SH-SY5Y (cell line): ENCODE data around the gene ANGEL2.

ENCODE experiments used
- GATA2 ChIP-seq: IDR thresholded peaks from 2 replicates; pipeline ENCODE4 v1.6.1; 2011; ENCODE audit warnings: mild to moderate bottlenecking, low read depth, low read length
- GATA3 ChIP-seq: IDR thresholded peaks from 2 replicates; pipeline ENCODE4 v1.6.1; 2011; ENCODE audit warnings: low read depth, mild to moderate bottlenecking, low read length, moderate library complexity

Gene ANGEL2

DNA sequence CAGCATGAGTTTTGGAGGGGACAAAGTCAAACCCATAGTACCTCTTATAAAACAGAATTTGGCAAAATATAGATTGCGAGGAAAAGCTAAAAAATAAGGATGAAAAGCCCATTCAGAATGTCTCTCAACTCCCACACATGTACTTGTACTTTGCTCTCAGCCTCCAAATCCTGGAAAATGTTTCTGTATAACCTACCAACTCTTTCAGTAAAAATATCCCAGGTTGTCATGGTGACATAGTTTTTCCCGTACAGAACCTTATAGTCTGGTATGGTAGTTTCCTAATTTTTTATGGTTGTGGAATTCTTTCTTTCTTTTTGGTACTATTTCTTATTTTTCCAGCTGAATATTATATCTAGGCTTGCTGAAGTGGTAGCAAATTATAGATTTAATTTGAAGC, 19.9 kb upstream of the ANGEL2 start:
- TF ChIP-seq GATA2 (no peak), GATA3 (no peak)

DNA sequence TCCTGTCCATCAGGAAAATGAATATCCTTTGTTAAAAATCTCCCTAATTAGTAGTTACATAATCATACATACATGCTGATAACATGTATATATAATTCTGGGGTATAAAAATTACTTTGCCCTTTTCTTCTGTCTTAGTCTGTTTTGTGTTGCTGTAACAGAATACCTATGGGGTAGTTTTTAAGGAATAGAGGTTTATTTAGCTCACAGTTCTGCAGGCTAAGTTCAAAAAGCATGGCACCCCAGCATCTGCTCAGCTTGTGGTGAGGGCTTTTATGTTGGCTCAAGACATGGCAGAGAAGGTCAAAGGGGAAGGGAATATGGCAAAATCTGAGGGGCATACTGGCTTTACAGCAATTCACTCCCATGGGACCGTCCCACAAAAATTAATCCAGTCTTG, 19.0 kb upstream of the ANGEL2 start:
- TF ChIP-seq GATA3 (no peak), GATA2 (no peak)

GRCh38 chr1:213032651-213033050, 17.0 kb upstream of the ANGEL2 start:
- TF ChIP-seq GATA2 (no peak), GATA3 (no peak)

DNA sequence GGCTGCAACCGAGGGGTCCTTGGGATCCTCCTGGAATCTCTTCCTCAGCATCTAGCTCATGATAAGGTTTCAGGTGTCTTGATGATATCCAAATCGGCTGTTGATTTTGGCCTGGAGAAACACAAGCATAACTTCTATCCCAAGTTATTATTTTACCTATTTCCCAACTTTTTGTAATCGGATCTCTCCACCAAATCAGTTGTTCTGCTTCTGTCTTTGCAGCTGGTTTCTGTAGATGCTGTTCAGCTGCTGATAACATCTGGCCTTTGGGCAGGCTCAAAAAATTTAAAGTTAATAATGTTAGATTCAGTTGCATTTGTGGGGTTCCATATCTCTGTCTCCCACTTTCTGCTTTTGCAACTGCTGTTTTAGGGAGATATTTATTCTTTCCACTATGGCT, 11.4 kb upstream of the ANGEL2 start:
- TF ChIP-seq GATA2: peak; percentile 27; the same call in 1 of the 2 replicates

DNA sequence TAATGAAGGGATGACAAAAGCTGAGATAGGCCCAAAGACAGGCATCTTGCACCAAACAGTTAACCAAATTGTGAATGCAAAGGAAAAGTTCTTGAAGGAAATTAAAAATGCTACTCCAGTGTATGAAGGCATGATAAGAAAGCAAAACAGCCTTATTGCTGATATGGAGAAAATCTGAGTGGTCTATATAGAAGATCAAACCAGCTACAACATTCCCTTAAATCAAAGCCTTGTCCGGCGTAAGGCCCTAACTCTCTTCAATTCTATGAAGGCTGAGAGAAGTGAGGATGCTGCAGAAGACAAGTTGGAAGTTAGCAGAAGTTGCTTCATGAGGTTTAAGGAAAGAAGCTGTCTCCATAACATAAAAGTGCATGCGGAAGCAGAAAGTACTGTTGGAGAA, 4.3 kb upstream of the ANGEL2 start:
- TF ChIP-seq GATA3 (no peak), GATA2 (no peak)

DNA sequence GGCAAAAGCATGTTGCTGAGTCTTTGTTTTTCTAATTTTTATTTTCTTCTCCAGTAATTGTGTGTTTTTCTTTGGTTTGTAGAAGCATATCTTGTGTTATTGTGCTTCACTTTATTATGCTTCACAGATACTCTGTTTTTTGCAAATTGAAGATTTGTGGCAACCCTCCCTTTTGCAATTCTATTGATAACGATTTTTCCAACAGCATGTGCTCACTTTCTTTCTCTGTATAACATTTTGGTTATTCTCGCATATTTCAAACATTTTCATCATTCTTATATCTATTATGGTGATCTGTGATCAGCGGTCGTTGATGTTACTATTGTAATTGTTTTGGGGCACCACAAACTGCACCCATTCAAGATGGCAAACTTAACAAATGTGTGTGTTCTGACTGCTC, 3.8 kb upstream of the ANGEL2 start:
- no peak for TF ChIP-seq GATA2
- no peak for TF ChIP-seq GATA3

GRCh38 chr1:213017447-213018273, 2.0 kb upstream of the ANGEL2 start:
- TF ChIP-seq GATA2: no peak
- no peak for TF ChIP-seq GATA3

DNA sequence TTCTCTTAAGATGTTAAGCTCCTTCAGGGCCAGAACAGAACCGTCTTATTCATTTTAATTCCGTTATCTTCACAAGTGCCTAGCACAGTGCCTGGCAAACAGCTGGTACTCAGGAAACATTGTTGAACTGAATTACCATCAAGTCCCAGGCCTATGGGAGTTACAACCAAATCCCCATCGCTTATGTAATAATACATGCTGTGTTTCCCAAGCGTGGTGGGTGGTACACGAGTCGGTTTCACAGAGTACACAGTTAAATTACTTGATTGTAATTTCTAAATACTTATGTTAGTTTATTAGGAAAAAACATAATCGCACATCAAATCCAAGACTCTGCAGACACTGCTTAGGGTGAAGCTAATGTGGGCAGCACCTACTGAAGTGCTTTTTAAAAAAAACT, 1.0 kb downstream of the ANGEL2 start:
- TF ChIP-seq GATA3: no peak
- no peak for TF ChIP-seq GATA2

GRCh38 chr1:213008564-213008963, 7.1 kb downstream of the ANGEL2 start:
- TF ChIP-seq GATA3 (no peak), GATA2 (no peak)

DNA sequence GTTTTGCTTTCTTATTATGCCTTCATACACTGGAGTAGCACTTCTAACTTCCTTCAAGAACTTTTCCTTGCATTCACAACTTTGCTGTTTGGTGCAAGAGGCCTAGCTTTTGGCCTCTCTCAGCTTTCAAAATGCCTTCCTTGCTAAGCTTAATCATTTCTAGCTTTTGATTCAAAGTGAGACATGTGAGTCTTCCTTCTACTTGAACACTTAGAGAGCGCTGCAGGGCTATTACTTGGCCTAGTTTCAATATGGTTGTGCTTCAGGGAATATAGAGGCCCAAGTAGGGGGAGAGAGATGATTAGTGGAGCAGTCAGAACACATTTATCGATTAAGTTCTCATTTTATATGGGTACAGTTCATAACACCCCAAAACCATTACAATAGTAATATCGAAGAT, 12.4 kb downstream of the ANGEL2 start:
- TF ChIP-seq GATA3: no peak
- no peak for TF ChIP-seq GATA2

DNA sequence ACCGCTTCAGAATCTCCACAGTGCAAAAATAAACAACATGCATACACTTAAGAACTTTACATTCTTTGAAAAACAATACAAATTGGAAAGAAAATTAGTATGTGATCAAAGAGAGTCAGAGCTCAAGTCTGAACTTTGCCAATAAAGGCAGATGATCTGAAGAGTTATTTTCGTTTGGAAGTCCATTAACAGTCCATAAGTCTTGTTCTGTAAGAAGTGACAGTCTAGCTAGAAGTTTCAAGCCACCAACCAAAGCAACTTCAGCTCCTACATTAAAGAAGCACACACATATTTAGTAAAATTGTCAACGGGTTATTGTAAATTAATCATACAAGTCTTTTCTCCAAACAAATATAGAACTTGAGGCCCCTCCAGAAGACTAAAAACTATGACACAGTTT, 20.7 kb downstream of the ANGEL2 start:
- no peak for TF ChIP-seq GATA2
- no peak for TF ChIP-seq GATA3

- TF ChIP-seq GATA2: no peak
- TF ChIP-seq GATA3: no peak
Observed at GRCh38 chr1:212990276-212990675, 25.4 kb downstream of the ANGEL2 start.

- TF ChIP-seq GATA2 (no peak), GATA3 (no peak)
Observed at GRCh38 chr1:212987702-212988322, 27.9 kb downstream of the ANGEL2 start.

DNA sequence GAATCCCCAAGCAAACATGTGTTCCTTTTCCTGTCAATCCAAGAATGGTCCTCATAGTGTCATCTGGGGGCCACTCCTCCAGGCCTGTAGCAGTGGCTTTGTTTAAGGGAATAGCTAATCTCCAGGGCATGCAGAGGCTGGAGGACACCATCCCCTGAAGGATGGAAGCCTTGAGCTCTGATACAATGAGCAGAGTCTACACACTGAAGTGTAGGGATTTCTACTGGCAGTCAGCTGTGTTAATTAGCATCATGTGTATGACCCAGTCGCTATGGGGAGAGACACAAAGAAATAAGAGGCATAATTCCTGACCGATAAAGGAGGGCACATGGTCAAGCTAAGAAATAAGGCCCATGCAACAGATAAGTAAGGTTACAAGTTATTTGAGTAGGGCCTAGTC, 29.1 kb downstream of the ANGEL2 start:
- TF ChIP-seq GATA2 (no peak), GATA3 (no peak)
